ENCODE data around the gene NPHP1. TPM values are rescaled to one million over a fixed set of nuclear protein-coding genes. Genes with fewer than 3 reads are reported as not detected.

The NPHP1 gene
- total RNA-seq, 1 experiment from 2014 or later, result 4.7 TPM

GRCh38 chr2:110105608-110106467 lies 99.0 kb downstream of the NPHP1 start:
- no peak overlapping the region for H2AFZ ChIP-seq (ENCODE audit: low read depth, low read length, poor library complexity, severe bottlenecking)
- peaks cover 94 to 100% of the 10 kb centered on the region in 2 experiments for H3K4me1 ChIP-seq (ENCODE audit: control insufficient read depth in 1 of 2, insufficient read depth in 2 of 2, low read length in 2 of 2)
- no peaks in the 10 kb centered on the region for H3K9me2 ChIP-seq (ENCODE audit: insufficient read depth)
- intact Hi-C loops (cut with micrococcal nuclease), result loop anchor here (2.0 kb wide), 1 partner anchor 43 kb away; no protein-coding TSS in a partner anchor
- ChIA-PET RAD21 (ENCODE audit: low non-redundant PET in 1 of 2, low total read pairs in 2 of 2, uncharacterized antibody in 2 of 2, unreplicated experiment in 2 of 2) (interaction anchor here in 1 of 2 experiments (1.1 to 1.4 kb wide), 2 partner anchors 9 to 10 kb away, joined by 3 to 4 read pairs; no protein-coding TSS in a partner anchor), CTCF (interaction anchor here (1.3 to 2.5 kb wide), 2 partner anchors 10 to 51 kb away, joined by 3 to 41 read pairs; partner anchors contain the start of gene MALL), POLR2A (interaction anchor here (0.6 to 2.6 kb wide), 5 partner anchors 10 to 102 kb away, joined by 3 to 37 read pairs (median 3); partner anchors contain the start of gene MALL)
- peaks cover 95% of the 10 kb centered on the region for H3K79me2 ChIP-seq (ENCODE audit: insufficient read depth, low read length)
- peak overlapping the region; percentile 4 to 15; a peak in 3 of 4 replicates for H3K4me3 ChIP-seq (replicated peaks in 1 of 2; ENCODE audit: low read depth in 1 of 2, low read length in 2 of 2)
- peak overlapping the region; percentile 65 for H3K4me2 ChIP-seq (ENCODE audit: low read length)
- peaks cover 0 to 15% of the 10 kb centered on the region in 2 experiments; a peak in 2 of 4 replicates for H3K36me3 ChIP-seq (ENCODE audit: control insufficient read depth in 1 of 2, insufficient read depth in 2 of 2, low read length in 2 of 2)
- peak overlapping the region; percentile 100 for H3K27ac ChIP-seq (ENCODE audit: low read depth, low read length)
- peak; percentile 68 for ATAC-seq
- BruUV-seq (replicated peaks), result no TSS peak
- TF ChIP-seq EGR1 (IDR thresholded peaks at IDR 0.05; ENCODE audit: low read depth), result no peak
- TF ChIP-seq YY1 (IDR thresholded peaks at IDR 0.05; ENCODE audit: extremely low read depth, insufficient replicate concordance, low read depth, low read length), result peak; percentile 58
- no peak for TF ChIP-seq CBX3 (IDR thresholded peaks at IDR 0.05; ENCODE audit: low read depth)
- peak; percentile 96 for TF ChIP-seq TCF7L2 (IDR thresholded peaks at IDR 0.05; ENCODE audit: borderline replicate concordance, extremely low read depth, insufficient read depth, insufficient read length)
- TF ChIP-seq CEBPB (IDR thresholded peaks at IDR 0.05; ENCODE audit: low read depth), result no peak
- peak; percentile 51 for TF ChIP-seq ZBTB33 (IDR thresholded peaks at IDR 0.05; ENCODE audit: extremely low read depth, insufficient replicate concordance, low read length)
- no peak for TF ChIP-seq EZH2phosphoT487 (IDR thresholded peaks at IDR 0.05; ENCODE audit: borderline replicate concordance)
- TF ChIP-seq RAD21 (IDR thresholded peaks at IDR 0.05; ENCODE audit: low read depth), result no peak
- peak; percentile 73 for TF ChIP-seq POLR2AphosphoS5 (IDR thresholded peaks at IDR 0.05; ENCODE audit: low read depth, low read length)
- no peak for TF ChIP-seq ZFX (IDR thresholded peaks at IDR 0.05)
- peak; percentile 97 for DNase-seq (ENCODE audit: low read depth, low spot score)
- H3K9me3 ChIP-seq (ENCODE audit: control insufficient read depth in 1 of 2, insufficient read depth in 1 of 2, low read depth in 1 of 2, low read length in 2 of 2), result no peaks in the 10 kb centered on the region
- no peaks in the 10 kb centered on the region for H3K27me3 ChIP-seq (ENCODE audit: insufficient read depth, low read length)
- no peaks in the 10 kb centered on the region for H4K20me1 ChIP-seq (ENCODE audit: insufficient read depth)
- H3K9ac ChIP-seq (ENCODE audit: low read length), result peak overlapping the region; percentile 78
